Measurements from ENCODE around the gene KCTD3.
A peak's percentile ranks its signal among the peaks of the same experiment; 100 is the strongest.

KCTD3 gene

GRCh38 chr1:215631040-215631439 is 63.9 kb downstream of the KCTD3 start:
- Histone ChIP-seq H4K20me1 (no peaks in the 10 kb centered on the region), H3K27me3 (no peaks in the 10 kb centered on the region), H3K9me3 (replicated peaks in 1 of 11) (0 out of 22 replicates have a peak, but pooled peaks cover 0 to 5% (median 0%) of the 10 kb centered on the region in 11 experiments), H3K9ac (no peak overlapping the region), H3K4me2 (no peak overlapping the region), H3K4me1 (no peaks in the 10 kb centered on the region), H3K27ac (no peak overlapping the region), H3K36me3 (no peaks in the 10 kb centered on the region), H3K4me3 (no peak overlapping the region)
- TF ChIP-seq Cebpa-rat (IDR thresholded peaks at IDR 0.05), result no peak

GRCh38 chr1:215631489-215631888 is 64.4 kb downstream of the KCTD3 start:
- H3K4me3 ChIP-seq, result no peak overlapping the region

GRCh38 chr1:215635827-215636226 is 68.7 kb downstream of the KCTD3 start:
- Histone ChIP-seq H4K20me1 (no peaks in the 10 kb centered on the region), H3K27me3 (no peaks in the 10 kb centered on the region), H3K27ac (no peak overlapping the region), H3K9me3 (replicated peaks in 1 of 11) (no peaks in the 10 kb centered on the region), H3K9ac (no peak overlapping the region), H3K4me1 (no peaks in the 10 kb centered on the region), H3K4me3 (no peak overlapping the region), H3K4me2 (no peak overlapping the region), H3K36me3 (no peaks in the 10 kb centered on the region)
- TF ChIP-seq Cebpa-rat (IDR thresholded peaks at IDR 0.05), result no peak

More at GRCh38 chr1:215631489-215631888, 64.4 kb downstream of the KCTD3 start:
- no peaks in the 10 kb centered on the region for H4K20me1 ChIP-seq
- no peak overlapping the region for H3K9ac ChIP-seq
- no peak for TF ChIP-seq Cebpa-rat (IDR thresholded peaks at IDR 0.05)
- H3K27me3 ChIP-seq, result no peaks in the 10 kb centered on the region
- no peak overlapping the region for H3K27ac ChIP-seq
- H3K36me3 ChIP-seq, result no peaks in the 10 kb centered on the region
- 0 out of 22 replicates have a peak, but pooled peaks cover 0 to 5% (median 0%) of the 10 kb centered on the region in 11 experiments for H3K9me3 ChIP-seq (replicated peaks in 1 of 11)
- H3K4me1 ChIP-seq, result no peaks in the 10 kb centered on the region
- H3K4me2 ChIP-seq, result no peak overlapping the region

GRCh38 chr1:215636258-215636965 is 69.3 kb downstream of the KCTD3 start:
- no peaks in the 10 kb centered on the region for H3K36me3 ChIP-seq
- H3K4me3 ChIP-seq, result no peak overlapping the region
- H3K9ac ChIP-seq, result no peak overlapping the region
- no peaks in the 10 kb centered on the region for H3K4me1 ChIP-seq
- peak in 1 of 11 experiments; percentile 21; a peak in 1 of 22 replicates for TF ChIP-seq Cebpa-rat (IDR thresholded peaks at IDR 0.05)
- H3K27me3 ChIP-seq, result no peaks in the 10 kb centered on the region
- no peak overlapping the region for H3K4me2 ChIP-seq
- no peaks in the 10 kb centered on the region for H3K9me3 ChIP-seq (replicated peaks in 1 of 11)
- no peak overlapping the region for H3K27ac ChIP-seq
- H4K20me1 ChIP-seq, result no peaks in the 10 kb centered on the region

- Histone ChIP-seq H3K4me3 (no peak overlapping the region), H3K27me3 (no peaks in the 10 kb centered on the region), H3K27ac (no peak overlapping the region), H3K36me3 (no peaks in the 10 kb centered on the region), H4K20me1 (no peaks in the 10 kb centered on the region), H3K4me2 (no peak overlapping the region), H3K9ac (no peak overlapping the region), H3K4me1 (no peaks in the 10 kb centered on the region), H3K9me3 (replicated peaks in 1 of 11) (no peaks in the 10 kb centered on the region)
- no peak for TF ChIP-seq Cebpa-rat (IDR thresholded peaks at IDR 0.05)
Observed at GRCh38 chr1:215637041-215637573, 70.0 kb downstream of the KCTD3 start.

GRCh38 chr1:215640429-215641148 is 73.5 kb downstream of the KCTD3 start:
- Histone ChIP-seq H3K27ac (no peak overlapping the region), H3K4me3 (no peak overlapping the region), H3K36me3 (no peaks in the 10 kb centered on the region), H3K9me3 (replicated peaks in 1 of 11) (no peaks in the 10 kb centered on the region), H3K4me2 (no peak overlapping the region), H4K20me1 (no peaks in the 10 kb centered on the region), H3K9ac (no peak overlapping the region), H3K4me1 (no peaks in the 10 kb centered on the region), H3K27me3 (no peaks in the 10 kb centered on the region)
- TF ChIP-seq Cebpa-rat (IDR thresholded peaks at IDR 0.05), result no peak

GRCh38 chr1:215643592-215644321 is 76.7 kb downstream of the KCTD3 start:
- no peaks in the 10 kb centered on the region for H3K4me1 ChIP-seq
- no peaks in the 10 kb centered on the region for H4K20me1 ChIP-seq
- no peak overlapping the region for H3K9ac ChIP-seq
- H3K27ac ChIP-seq, result no peak overlapping the region
- no peak for TF ChIP-seq Cebpa-rat (IDR thresholded peaks at IDR 0.05)
- H3K36me3 ChIP-seq, result no peaks in the 10 kb centered on the region
- no peak overlapping the region for H3K4me2 ChIP-seq
- H3K9me3 ChIP-seq (replicated peaks in 1 of 11), result no peaks in the 10 kb centered on the region
- no peak overlapping the region for H3K4me3 ChIP-seq
- H3K27me3 ChIP-seq, result no peaks in the 10 kb centered on the region

GRCh38 chr1:215645182-215645581 is 78.1 kb downstream of the KCTD3 start:
- Histone ChIP-seq H3K36me3 (no peaks in the 10 kb centered on the region), H3K4me3 (no peak overlapping the region), H3K9me3 (replicated peaks in 1 of 11) (no peaks in the 10 kb centered on the region), H3K9ac (no peak overlapping the region), H3K4me2 (no peak overlapping the region), H3K27me3 (no peaks in the 10 kb centered on the region), H3K4me1 (no peaks in the 10 kb centered on the region), H4K20me1 (no peaks in the 10 kb centered on the region), H3K27ac (no peak overlapping the region)
- no peak for TF ChIP-seq Cebpa-rat (IDR thresholded peaks at IDR 0.05)

GRCh38 chr1:215645861-215646260 is 78.8 kb downstream of the KCTD3 start:
- no peak for TF ChIP-seq Cebpa-rat (IDR thresholded peaks at IDR 0.05)

More at GRCh38 chr1:215645861-215646260, 78.8 kb downstream of the KCTD3 start:
- Histone ChIP-seq H3K9me3 (replicated peaks in 1 of 11) (no peaks in the 10 kb centered on the region), H3K27ac (no peak overlapping the region), H3K9ac (no peak overlapping the region), H3K4me2 (no peak overlapping the region), H3K27me3 (no peaks in the 10 kb centered on the region), H3K36me3 (no peaks in the 10 kb centered on the region), H3K4me1 (no peaks in the 10 kb centered on the region), H3K4me3 (no peak overlapping the region), H4K20me1 (no peaks in the 10 kb centered on the region)

All from BLaER1 treated with 17β-estradiol and CSF1 and Interleukin-3, amounts not matched to agents 10 nM and 100 nM (cell line).